PC-9 (cell line): ENCODE results near the gene OR1Q1. TPM values are rescaled to one million over a fixed set of nuclear protein-coding genes. Genes with fewer than 3 reads are reported as not detected.
"Not testable (repeated sequence)": the region's sequence is repeated elsewhere in the genome, so short reads cannot be mapped to it uniquely, and the experiment has no call there.

ENCODE experiments used
- BruUV-seq: library from RNA; stranded (reverse); fragments of 400-500 nt; replicated peaks from 2 replicates; lab custom pipeline; 2021; lab: Mats Ljungman, UMichigan
- CTCF ChIA-PET: fragments of 300-600 bp; sonication (Branson Sonifier 250); formaldehyde crosslinking; loops from one replicate; lab custom pipeline; 2022; ENCODE audit warnings: antibody characterized with exemption; lab: Charles Lee
- POLR2A ChIA-PET: fragments of 300-600 bp; sonication (Branson Sonifier 250); formaldehyde crosslinking; loops from one replicate; lab custom pipeline; 2022; ENCODE audit warnings: antibody characterized with exemption; ENCODE audit not compliant: unreplicated experiment; lab: Charles Lee
- DNase-seq, 2 experiments: peaks; one replicate each; pipeline versions ENCODE4 v3.0.0 to v3.0.0-alpha.2; 2015 to 2022; ENCODE audit warnings: mixed read lengths in 1 of 2
- H2AFZ ChIP-seq: fragments of 200-600 bp; sonication (generic); 2 replicates; pipeline ENCODE4 v1.8.1; 2017; ENCODE audit warnings: antibody characterized with exemption
- H3F3A ChIP-seq: fragments of 200-600 bp; sonication (generic); 2 replicates; pipeline ENCODE4 v1.8.1; 2017; ENCODE audit warnings: antibody characterized with exemption, mild to moderate bottlenecking, low read depth; ENCODE audit not compliant: insufficient read depth
- H3K27ac ChIP-seq: fragments of 200-600 bp; sonication (generic); 2 replicates; pipeline ENCODE4 v1.6.1; 2016; ENCODE audit warnings: mixed run types
- H3K27me3 ChIP-seq: fragments of 200-600 bp; sonication (generic); 2 replicates; pipeline ENCODE4 v1.6.1; 2016; ENCODE audit warnings: low read depth, mixed run types; ENCODE audit not compliant: insufficient read depth
- H3K36me3 ChIP-seq: fragments of 200-600 bp; sonication (generic); 2 replicates; pipeline ENCODE4 v1.6.1; 2016; ENCODE audit warnings: low read depth, mixed run types
- H3K4me1 ChIP-seq: fragments of 200-600 bp; sonication (generic); replicated peaks from 2 replicates; pipeline ENCODE4 v1.6.1; 2016; ENCODE audit warnings: mixed run types; ENCODE audit not compliant: insufficient read depth
- H3K4me2 ChIP-seq: fragments of 200-600 bp; sonication (generic); 2 replicates; pipeline ENCODE4 v1.6.1; 2017; ENCODE audit warnings: mixed run types
- H3K4me3 ChIP-seq: fragments of 200-600 bp; sonication (generic); 2 replicates; pipeline ENCODE4 v1.6.1; 2016; ENCODE audit warnings: mixed run types
- H3K79me2 ChIP-seq: fragments of 200-600 bp; sonication (generic); 2 replicates; pipeline ENCODE4 v1.6.1; 2017; ENCODE audit warnings: low read depth, mixed run types
- H3K9me2 ChIP-seq: fragments of 200-600 bp; sonication (generic); 2 replicates; pipeline ENCODE4 v1.8.1; 2017; ENCODE audit warnings: mild to moderate bottlenecking; ENCODE audit not compliant: insufficient read depth
- H3K9me3 ChIP-seq: fragments of 200-600 bp; sonication (generic); 2 replicates; pipeline ENCODE4 v1.8.1; 2016; ENCODE audit warnings: low read depth; ENCODE audit not compliant: insufficient read depth
- H4K20me1 ChIP-seq: fragments of 200-600 bp; sonication (generic); 2 replicates; pipeline ENCODE4 v1.8.1; 2017; ENCODE audit not compliant: insufficient read depth
- CTCF ChIP-seq: fragments of 200-600 bp; sonication (generic); conservative IDR thresholded peaks from 2 replicates; pipeline ENCODE4 v1.6.1; 2017; ENCODE audit warnings: mixed run types, antibody characterized with exemption, mild to moderate bottlenecking, moderate library complexity
- EZH2 ChIP-seq: fragments of 200-600 bp; sonication (generic); IDR thresholded peaks from 2 replicates; pipeline ENCODE4 v1.8.0; 2017; ENCODE audit warnings: antibody characterized with exemption, low read depth
- intact Hi-C: fragments of 100-400 bp; cut with micrococcal nuclease; formaldehyde crosslinking; loops from one replicate; pipeline ENCODE4 v1.10.0; 2022; ENCODE audit not compliant: unreplicated experiment
- total RNA-seq: library from RNA; stranded (reverse); gene quantifications from 2 replicates; pipeline ENCODE4 v1.2.3, GENCODE V29; 2021

Gene OR1Q1
- total RNA-seq, 1 experiment from 2014 or later: not detected

GRCh38 chr9:122579874-122580273, 34.7 kb upstream of the OR1Q1 start:
- no peak overlapping the region for H3K27ac ChIP-seq
- BruUV-seq: no TSS peak
- no peaks in the 10 kb centered on the region for H4K20me1 ChIP-seq
- TF ChIP-seq CTCF (no peak), EZH2 (no peak)
- no peaks in the 10 kb centered on the region for H3K4me1 ChIP-seq
- no peaks in the 10 kb centered on the region for H3F3A ChIP-seq
- POLR2A ChIA-PET: no interaction called here
- no peak overlapping the region for H3K4me3 ChIP-seq
- DNase-seq: no peak
- no peak overlapping the region for H3K4me2 ChIP-seq
- no peaks in the 10 kb centered on the region for H3K9me2 ChIP-seq
- H3K27me3 ChIP-seq: no peaks in the 10 kb centered on the region; the same call in 1 of the 2 replicates
- no peaks in the 10 kb centered on the region for H3K36me3 ChIP-seq
- CTCF ChIA-PET: interaction anchor here (0.6 kb wide), 1 partner anchor 676 kb away, joined by 4 read pairs; no protein-coding TSS in a partner anchor
- no peaks in the 10 kb centered on the region; the same call in 1 of the 2 replicates for H3K9me3 ChIP-seq
- H2AFZ ChIP-seq: no peak overlapping the region
- no peaks in the 10 kb centered on the region for H3K79me2 ChIP-seq
- intact Hi-C loops: no loop called here

- no TSS peak for BruUV-seq
- Histone ChIP-seq H2AFZ (no peak overlapping the region), H3K79me2 (no peaks in the 10 kb centered on the region), H3K9me2 (no peaks in the 10 kb centered on the region), H3K4me2 (no peak overlapping the region), H3K36me3 (no peaks in the 10 kb centered on the region), H3K9me3 (no peaks in the 10 kb centered on the region; the same call in 1 of the 2 replicates), H3K4me1 (no peaks in the 10 kb centered on the region), H4K20me1 (no peaks in the 10 kb centered on the region), H3F3A (no peaks in the 10 kb centered on the region), H3K27ac (no peak overlapping the region), H3K4me3 (no peak overlapping the region), H3K27me3 (no peaks in the 10 kb centered on the region; the same call in 1 of the 2 replicates)
- POLR2A ChIA-PET: no interaction called here
- DNase-seq: peak in 1 of 2 experiments; percentile 6
- intact Hi-C loops: no loop called here
- TF ChIP-seq CTCF (no peak), EZH2 (no peak)
- CTCF ChIA-PET: no interaction called here
Observed at GRCh38 chr9:122580360-122580759, 34.2 kb upstream of the OR1Q1 start.

GRCh38 chr9:122583284-122583683, 31.3 kb upstream of the OR1Q1 start, which contains the start of gene OR1L8:
OR1L8 (minus strand) TSS chr9:122583384; CDS start chr9:122568477, 14,907 bp downstream.
- H3K79me2 ChIP-seq, BruUV-seq: not testable (repeated sequence)
- POLR2A ChIA-PET: interaction anchor here (0.6 kb wide), 1 partner anchor 82 kb away, joined by 4 read pairs; no protein-coding TSS in a partner anchor

GRCh38 chr9:122605691-122606090, 8.8 kb upstream of the OR1Q1 start:
- Histone ChIP-seq H3F3A (no peaks in the 10 kb centered on the region), H3K27ac (no peak overlapping the region), H3K79me2 (no peaks in the 10 kb centered on the region), H3K4me2 (no peak overlapping the region), H3K4me1 (no peaks in the 10 kb centered on the region), H3K9me2 (no peaks in the 10 kb centered on the region), H3K4me3 (no peak overlapping the region), H3K9me3 (no peaks in the 10 kb centered on the region), H2AFZ (no peak overlapping the region), H3K36me3 (no peaks in the 10 kb centered on the region), H4K20me1 (no peaks in the 10 kb centered on the region), H3K27me3 (peaks cover 13% of the 10 kb centered on the region; the same call in 1 of the 2 replicates)
- CTCF ChIA-PET: no interaction called here
- POLR2A ChIA-PET: no interaction called here
- intact Hi-C loops: no loop called here
- no peak for DNase-seq
- no TSS peak for BruUV-seq
- TF ChIP-seq EZH2: no peak
- no peak for TF ChIP-seq CTCF

More at GRCh38 chr9:122583284-122583683, 31.3 kb upstream of the OR1Q1 start, which contains the start of gene OR1L8:
- H3K4me2 ChIP-seq, H2AFZ ChIP-seq, intact Hi-C loops, H3K9me2 ChIP-seq, H3F3A ChIP-seq, H3K27me3 ChIP-seq, DNase-seq, CTCF ChIA-PET, H3K9me3 ChIP-seq, H3K27ac ChIP-seq, H4K20me1 ChIP-seq, H3K4me3 ChIP-seq, H3K36me3 ChIP-seq, H3K4me1 ChIP-seq: not testable (repeated sequence)
